Muscle layer of colon (tissue), 2 donors: ENCODE results near the gene TMED4.

ENCODE experiments used
- H3K27ac ChIP-seq: one replicate; pipeline ENCODE4 v1.7.0; 2013; ENCODE audit warnings: low read depth, mild to moderate bottlenecking, low read length, moderate library complexity
- H3K27me3 ChIP-seq, 2 donors: one replicate each; pipeline ENCODE4 v1.7.0; 2013; ENCODE audit warnings: low read length in 2 of 2, mild to moderate bottlenecking in 2 of 2; ENCODE audit not compliant: insufficient read depth in 2 of 2, control insufficient read depth in 1 of 2
- H3K36me3 ChIP-seq: one replicate; pipeline ENCODE4 v1.7.0; 2013; ENCODE audit warnings: mild to moderate bottlenecking, low read length; ENCODE audit not compliant: insufficient read depth
- H3K4me1 ChIP-seq: one replicate; pipeline ENCODE4 v1.7.0; 2013; ENCODE audit warnings: mild to moderate bottlenecking, low read length; ENCODE audit not compliant: insufficient read depth
- H3K4me3 ChIP-seq, 2 donors: one replicate each; pipeline ENCODE4 v1.7.0; 2013; ENCODE audit warnings: low read length in 2 of 2, low read depth in 1 of 2, mild to moderate bottlenecking in 1 of 2, moderate library complexity in 1 of 2
- H3K9ac ChIP-seq: one replicate; pipeline ENCODE4 v1.7.0; 2013; ENCODE audit warnings: low read length
- H3K9me3 ChIP-seq: one replicate; pipeline ENCODE4 v1.7.0; 2013; ENCODE audit warnings: mild to moderate bottlenecking, low read length
- donor health status: abdominal sarcoma.
- donor health status: Adenocarcinoma of cecum.

The TMED4 gene

DNA sequence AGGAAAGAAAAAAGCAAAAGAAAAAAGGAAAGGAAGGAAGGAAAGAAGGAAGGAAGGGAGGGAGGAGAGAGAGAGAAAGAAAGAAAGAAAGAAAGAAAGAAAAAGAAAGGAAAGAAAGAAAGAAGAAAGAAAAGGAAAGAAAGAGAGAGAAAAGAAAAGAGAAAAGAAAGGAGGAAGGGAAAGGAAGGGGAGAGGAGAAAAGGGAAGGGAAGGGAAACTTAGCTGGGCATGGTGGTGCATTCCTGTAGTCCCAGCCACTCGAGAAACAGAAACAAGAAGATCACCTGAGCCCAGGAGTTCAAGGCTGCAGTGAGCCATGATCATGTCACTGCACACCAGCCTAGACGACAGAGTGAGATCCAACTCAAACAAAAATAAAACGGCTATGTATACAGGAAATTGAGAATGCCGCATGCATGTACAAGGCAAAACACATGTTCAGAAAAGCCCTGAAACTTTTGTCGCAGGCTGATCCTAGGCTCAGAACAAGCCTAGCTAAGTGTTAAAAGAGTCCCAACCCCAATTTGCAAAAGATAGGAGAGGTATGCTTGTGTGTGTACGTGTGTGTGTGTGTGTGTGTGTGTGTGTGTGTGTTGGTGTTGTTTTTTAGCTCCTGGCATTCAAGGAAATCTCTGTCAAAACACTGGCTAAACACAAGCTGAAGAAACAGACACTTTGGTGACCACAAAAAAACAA is 34.3 kb downstream of the TMED4 start:
- Histone ChIP-seq H3K4me3 (no peak overlapping the region), H3K9me3 (no peaks in the 10 kb centered on the region), H3K9ac (no peak overlapping the region), H3K27me3 (no peaks in the 10 kb centered on the region), H3K27ac (no peak overlapping the region), H3K4me1 (no peaks in the 10 kb centered on the region), H3K36me3 (no peaks in the 10 kb centered on the region)

DNA sequence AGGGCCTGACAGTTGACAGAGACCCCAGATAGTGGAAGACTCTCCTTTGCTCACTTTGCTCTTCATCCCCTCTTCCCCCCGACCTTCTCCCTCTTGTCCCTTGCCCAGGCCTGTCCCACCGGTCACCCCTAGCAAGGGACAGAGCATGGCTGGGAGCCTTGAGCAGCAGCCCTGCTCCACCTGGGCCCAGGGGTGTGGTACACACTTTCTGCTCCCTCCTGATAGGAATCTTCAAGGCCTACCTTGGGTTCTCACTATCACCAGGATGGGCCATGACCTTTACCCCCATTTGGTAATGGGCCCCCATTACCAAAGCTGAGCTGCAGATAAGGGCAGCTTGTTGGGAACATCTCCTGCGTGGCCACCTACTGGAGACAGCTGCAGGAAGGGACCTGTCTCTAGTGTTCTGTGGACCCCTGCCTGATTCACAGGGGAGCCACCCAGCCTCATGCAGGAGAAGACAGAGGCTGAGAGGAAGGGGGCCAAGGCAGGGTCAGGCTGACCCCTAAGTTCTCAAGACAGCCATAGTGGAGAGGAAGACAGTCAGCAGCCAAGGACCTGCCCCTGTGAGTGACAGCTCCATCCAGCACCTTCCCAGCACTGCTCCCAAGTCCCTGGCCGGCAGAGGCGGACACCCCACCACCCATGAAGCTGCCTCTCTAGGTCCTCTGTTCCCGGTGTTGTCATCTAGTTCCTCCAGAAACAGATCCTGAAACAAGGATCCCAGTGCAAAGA is 40.0 kb downstream of the TMED4 start:
- no peaks in the 10 kb centered on the region for H3K36me3 ChIP-seq
- H3K27ac ChIP-seq, result no peak overlapping the region
- no peaks in the 10 kb centered on the region for H3K4me1 ChIP-seq
- no peaks in the 10 kb centered on the region for H3K27me3 ChIP-seq
- H3K4me3 ChIP-seq, result no peak overlapping the region
- no peaks in the 10 kb centered on the region for H3K9me3 ChIP-seq
- no peak overlapping the region for H3K9ac ChIP-seq

DNA sequence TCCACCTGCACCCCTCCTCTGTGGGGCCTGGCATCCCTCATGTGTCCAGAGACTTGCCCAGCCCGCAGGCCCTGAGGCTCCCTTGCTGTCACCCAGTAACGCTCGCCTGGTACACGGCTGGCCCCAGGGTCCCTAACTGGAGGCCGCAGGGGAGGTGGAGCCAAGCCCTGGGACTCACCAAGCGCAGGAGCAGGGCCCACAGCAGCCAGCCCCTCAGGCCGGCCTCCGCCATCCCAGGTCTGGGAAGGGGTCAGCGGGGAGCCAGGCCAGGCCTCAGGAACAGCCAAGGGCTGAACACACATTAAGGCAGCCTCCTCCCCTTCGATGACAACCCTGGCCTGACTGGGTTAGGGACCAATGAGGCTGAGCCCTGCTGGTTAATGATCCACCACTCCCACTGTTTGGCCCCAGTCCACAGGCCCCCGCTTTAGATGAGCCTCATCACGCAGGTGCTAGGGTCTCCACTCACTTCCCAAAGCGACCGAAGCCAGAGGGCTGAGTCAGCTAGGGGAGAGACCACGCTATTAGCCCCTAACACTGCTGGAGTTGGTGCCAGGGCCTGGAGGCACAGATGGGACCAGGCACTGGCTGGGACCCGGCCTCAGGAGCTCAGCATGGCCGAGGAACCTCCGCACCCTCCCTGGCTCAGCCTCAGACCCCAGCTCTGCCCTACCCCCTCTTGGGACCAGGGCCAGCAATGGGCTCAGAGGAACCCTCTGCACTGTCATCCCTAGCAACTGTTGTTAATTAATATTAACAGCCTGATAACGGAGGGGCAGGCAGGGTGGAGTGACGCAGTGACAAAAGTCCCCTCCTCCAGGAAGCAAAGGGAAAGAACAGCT is 40.8 kb downstream of the TMED4 start, which contains the start of gene NPC1L1:
NPC1L1 (minus strand) TSS at position 303 of the 842 bp plus-strand sequence; CDS start at position 232, 71 bp downstream.
- H3K9ac ChIP-seq, result no peak within 1 kb of the TSS
- no peaks in the 10 kb centered on the region for H3K9me3 ChIP-seq
- no peak within 1 kb of the TSS for H3K4me3 ChIP-seq
- H3K27ac ChIP-seq, result no peak within 1 kb of the TSS
- H3K27me3 ChIP-seq, result no peaks in the 10 kb centered on the region
- H3K4me1 ChIP-seq, result no peaks in the 10 kb centered on the region
- H3K36me3 ChIP-seq, result no peaks in the 10 kb centered on the region

DNA sequence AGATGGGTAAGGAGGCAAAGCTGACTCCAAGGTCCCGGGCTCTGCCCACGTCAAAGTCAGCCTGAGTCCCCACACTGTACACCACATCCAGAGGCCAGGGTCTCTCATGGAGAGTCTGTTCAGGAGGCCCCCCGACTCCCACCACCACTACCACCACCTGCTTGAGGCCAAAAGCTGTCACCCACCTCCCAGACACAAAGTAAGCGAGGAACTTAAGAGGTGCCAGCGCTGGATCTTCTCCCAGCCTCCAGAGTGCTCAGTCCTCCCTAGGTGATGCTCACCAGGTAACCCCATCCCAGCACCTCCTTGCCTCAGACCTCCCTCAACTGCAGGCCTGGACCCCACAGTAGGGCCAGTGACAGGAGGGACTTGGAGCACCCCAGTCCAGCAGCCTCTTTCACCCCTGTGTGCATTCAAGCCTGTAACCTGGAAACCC is 41.4 kb downstream of the TMED4 start:
- Histone ChIP-seq H3K27ac (no peak overlapping the region), H3K9me3 (no peaks in the 10 kb centered on the region), H3K9ac (no peak overlapping the region), H3K36me3 (no peaks in the 10 kb centered on the region), H3K4me3 (no peak overlapping the region), H3K4me1 (no peaks in the 10 kb centered on the region), H3K27me3 (no peaks in the 10 kb centered on the region)

DNA sequence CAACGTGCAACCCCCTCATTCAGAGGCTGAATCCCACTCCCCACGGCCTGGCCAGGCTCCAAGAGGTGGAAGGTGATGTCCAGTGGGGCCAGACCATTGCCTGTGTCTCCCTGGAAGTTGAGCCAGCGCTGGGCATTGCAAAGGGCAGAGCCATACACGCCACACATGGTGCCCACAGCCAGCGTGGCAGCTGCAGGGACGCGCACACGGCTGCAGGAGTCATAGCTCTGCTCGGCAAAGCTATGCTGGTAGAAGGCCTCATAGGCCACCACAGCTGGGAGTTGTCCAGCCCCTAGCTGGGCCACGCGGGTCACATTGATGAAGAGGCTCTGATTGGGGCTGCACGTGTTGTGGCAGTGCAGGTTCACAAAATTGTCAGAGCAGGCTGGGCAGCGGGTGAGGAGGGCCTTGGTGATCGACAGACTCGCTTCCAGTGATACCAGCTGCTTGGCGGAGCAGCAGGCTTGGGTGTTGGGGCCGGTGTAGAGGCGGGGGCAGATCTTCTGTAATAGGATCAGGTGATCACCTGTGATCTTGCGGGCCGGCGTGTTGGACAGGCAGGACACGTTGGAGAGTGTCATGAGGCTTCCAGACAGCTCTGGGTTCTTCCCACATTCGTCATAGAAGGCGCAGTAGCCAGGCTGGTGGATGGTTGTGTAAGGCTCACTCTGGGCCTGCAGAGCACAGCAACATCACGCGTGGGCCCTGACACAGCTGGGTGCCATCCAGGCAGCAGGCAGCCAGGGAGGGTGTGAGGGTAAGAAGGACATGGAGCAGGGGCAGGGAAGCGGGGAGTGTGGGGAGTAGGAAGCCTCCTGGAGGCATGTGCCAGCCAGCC is 42.1 kb downstream of the TMED4 start:
- Histone ChIP-seq H3K9ac (no peak overlapping the region), H3K27ac (no peak overlapping the region)

GRCh38 chr7:44538798-44539668 is 43.0 kb downstream of the TMED4 start:
- no peaks in the 10 kb centered on the region for H3K36me3 ChIP-seq
- H3K4me3 ChIP-seq, result no peak overlapping the region
- no peaks in the 10 kb centered on the region for H3K27me3 ChIP-seq
- no peaks in the 10 kb centered on the region for H3K4me1 ChIP-seq
- H3K27ac ChIP-seq, result no peak overlapping the region
- no peak overlapping the region for H3K9ac ChIP-seq
- no peaks in the 10 kb centered on the region for H3K9me3 ChIP-seq

More for the DNA sequence above, 42.1 kb downstream of the TMED4 start:
- Histone ChIP-seq H3K27me3 (no peaks in the 10 kb centered on the region), H3K36me3 (no peaks in the 10 kb centered on the region), H3K4me3 (no peak overlapping the region), H3K4me1 (no peaks in the 10 kb centered on the region), H3K9me3 (no peaks in the 10 kb centered on the region)

GRCh38 chr7:44538093-44538797 is 43.8 kb downstream of the TMED4 start:
- no peaks in the 10 kb centered on the region for H3K36me3 ChIP-seq
- H3K4me1 ChIP-seq, result no peaks in the 10 kb centered on the region
- H3K27me3 ChIP-seq, result no peaks in the 10 kb centered on the region
- no peak overlapping the region for H3K4me3 ChIP-seq
- no peak overlapping the region for H3K9ac ChIP-seq
- no peaks in the 10 kb centered on the region for H3K9me3 ChIP-seq
- no peak overlapping the region for H3K27ac ChIP-seq

GRCh38 chr7:44537442-44537841 is 44.6 kb downstream of the TMED4 start:
- H3K36me3 ChIP-seq, result no peaks in the 10 kb centered on the region
- no peak overlapping the region for H3K27ac ChIP-seq
- no peaks in the 10 kb centered on the region for H3K9me3 ChIP-seq
- H3K9ac ChIP-seq, result no peak overlapping the region
- no peaks in the 10 kb centered on the region for H3K4me1 ChIP-seq
- no peak overlapping the region for H3K4me3 ChIP-seq
- no peaks in the 10 kb centered on the region for H3K27me3 ChIP-seq

GRCh38 chr7:44536090-44536489 is 45.9 kb downstream of the TMED4 start:
- H3K27me3 ChIP-seq, result no peaks in the 10 kb centered on the region
- H3K9me3 ChIP-seq, result no peaks in the 10 kb centered on the region
- no peaks in the 10 kb centered on the region for H3K4me1 ChIP-seq
- H3K36me3 ChIP-seq, result no peaks in the 10 kb centered on the region
- H3K27ac ChIP-seq, result no peak overlapping the region
- H3K9ac ChIP-seq, result no peak overlapping the region
- H3K4me3 ChIP-seq, result no peak overlapping the region
